ENCODE results near the gene GPX4.

The GPX4 gene

DNA sequence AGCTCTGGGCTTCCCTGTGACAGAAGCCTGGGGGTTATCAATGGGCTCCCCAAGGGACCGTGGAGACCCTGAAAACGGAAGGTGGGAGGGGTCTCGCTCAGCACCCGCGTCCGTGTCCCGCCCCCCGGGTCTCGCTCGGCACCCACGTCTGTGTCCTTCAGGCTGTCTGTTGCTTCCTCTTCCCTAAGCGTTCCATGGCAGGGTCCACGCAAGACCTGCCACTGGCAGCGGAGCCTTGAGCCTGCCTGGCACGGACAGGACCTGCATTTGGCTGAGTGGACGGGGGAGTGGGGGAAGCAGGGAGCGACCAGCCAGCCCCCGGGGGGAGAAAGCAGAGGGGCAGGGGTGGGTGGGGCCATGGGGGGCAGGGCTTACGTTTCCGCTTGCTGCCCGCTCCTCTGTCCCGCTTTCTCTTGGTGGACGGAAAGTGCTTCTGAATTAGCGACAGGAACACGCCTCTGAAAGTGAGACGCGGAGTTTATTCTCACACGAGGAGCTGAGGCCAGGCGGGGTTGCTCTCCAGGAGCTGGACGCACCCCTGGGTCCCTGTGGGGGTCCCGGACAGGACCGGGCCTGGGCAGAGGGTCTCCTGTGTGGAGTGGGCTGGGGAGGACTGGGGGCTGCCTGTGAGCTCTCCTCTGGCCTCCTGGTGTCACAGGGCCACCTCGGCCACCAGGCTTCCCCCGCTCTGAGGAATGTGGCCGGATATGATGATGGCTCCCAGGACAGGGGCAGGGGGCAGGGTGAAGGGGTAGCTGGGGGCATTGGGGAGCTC lies 12.0 kb downstream of the GPX4 start:
- TF ChIP-seq, protein P1, sequence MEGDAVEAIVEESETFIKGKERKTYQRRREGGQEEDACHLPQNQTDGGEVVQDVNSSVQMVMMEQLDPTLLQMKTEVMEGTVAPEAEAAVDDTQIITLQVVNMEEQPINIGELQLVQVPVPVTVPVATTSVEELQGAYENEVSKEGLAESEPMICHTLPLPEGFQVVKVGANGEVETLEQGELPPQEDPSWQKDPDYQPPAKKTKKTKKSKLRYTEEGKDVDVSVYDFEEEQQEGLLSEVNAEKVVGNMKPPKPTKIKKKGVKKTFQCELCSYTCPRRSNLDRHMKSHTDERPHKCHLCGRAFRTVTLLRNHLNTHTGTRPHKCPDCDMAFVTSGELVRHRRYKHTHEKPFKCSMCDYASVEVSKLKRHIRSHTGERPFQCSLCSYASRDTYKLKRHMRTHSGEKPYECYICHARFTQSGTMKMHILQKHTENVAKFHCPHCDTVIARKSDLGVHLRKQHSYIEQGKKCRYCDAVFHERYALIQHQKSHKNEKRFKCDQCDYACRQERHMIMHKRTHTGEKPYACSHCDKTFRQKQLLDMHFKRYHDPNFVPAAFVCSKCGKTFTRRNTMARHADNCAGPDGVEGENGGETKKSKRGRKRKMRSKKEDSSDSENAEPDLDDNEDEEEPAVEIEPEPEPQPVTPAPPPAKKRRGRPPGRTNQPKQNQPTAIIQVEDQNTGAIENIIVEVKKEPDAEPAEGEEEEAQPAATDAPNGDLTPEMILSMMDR (IDR thresholded peaks at IDR 0.05; ENCODE audit: low read depth, low read length): no peak
- no peak for TF ChIP-seq EZH2phosphoT487 (IDR thresholded peaks at IDR 0.05; ENCODE audit: low read depth)
- H2AFZ ChIP-seq (ENCODE audit: low read depth, low read length): no peak overlapping the region
- no peaks in the 10 kb centered on the region for H3K9me3 ChIP-seq (ENCODE audit: insufficient read depth, low read length)
- no peak overlapping the region for H3K4me2 ChIP-seq (ENCODE audit: low read length)
- H3K27me3 ChIP-seq (ENCODE audit: low read depth, low read length): no peaks in the 10 kb centered on the region
- H3K79me2 ChIP-seq (ENCODE audit: low read length): no peaks in the 10 kb centered on the region
- no peak overlapping the region for H3K27ac ChIP-seq (ENCODE audit: low read length)
- peaks cover 50% of the 10 kb centered on the region for H3K36me3 ChIP-seq (replicated peaks; ENCODE audit: low read depth, low read length)
- no peaks in the 10 kb centered on the region for H4K20me1 ChIP-seq (ENCODE audit: insufficient read depth, low read length)
- no peak overlapping the region for H3K4me3 ChIP-seq (ENCODE audit: low read length)
- H3K9ac ChIP-seq (ENCODE audit: low read length): no peak overlapping the region
- peaks cover 4% of the 10 kb centered on the region; the same call in 1 of the 2 replicates for H3K4me1 ChIP-seq (ENCODE audit: low read length)

DNA sequence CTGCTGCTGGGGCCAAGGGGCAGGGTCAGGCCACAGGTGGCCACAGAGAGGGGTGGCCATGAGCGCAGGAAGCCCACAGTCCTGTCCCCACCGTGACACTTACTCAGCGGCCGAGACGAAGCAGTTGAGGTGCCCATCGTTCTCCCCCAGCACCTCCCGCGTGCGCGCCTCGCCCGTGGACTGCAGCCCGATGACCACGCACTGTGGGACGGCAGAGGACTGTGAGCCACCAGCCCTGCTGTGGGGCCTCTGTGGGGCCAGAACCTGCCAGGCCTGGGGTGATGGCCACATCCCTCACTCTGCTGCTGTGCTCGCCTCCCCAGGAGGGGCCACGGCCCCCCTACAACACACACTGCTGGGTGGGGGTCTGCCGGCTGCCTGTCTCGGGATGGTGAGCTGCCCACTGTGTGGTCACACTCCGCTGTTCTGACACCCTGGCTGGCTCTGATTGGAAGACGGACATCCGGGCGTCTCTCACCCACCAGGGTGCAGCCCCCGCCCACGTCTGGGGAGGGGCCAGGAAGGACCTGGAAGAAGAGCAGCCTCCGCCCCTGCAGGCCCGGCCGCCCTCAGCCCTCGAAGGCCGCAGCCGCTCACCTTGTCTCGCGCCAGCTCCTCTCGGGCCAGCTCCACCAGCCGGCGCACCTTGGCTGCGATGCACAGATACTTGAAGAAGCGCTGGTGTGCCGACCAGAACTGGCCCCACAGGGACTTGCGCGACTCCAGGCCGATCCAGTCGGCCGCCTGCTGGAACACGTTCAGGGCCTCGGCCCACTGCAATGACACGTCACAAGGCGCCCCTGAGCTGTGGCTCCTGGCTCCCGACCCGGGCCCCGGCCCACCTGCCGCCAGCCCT lies 13.2 kb downstream of the GPX4 start:
- H3K4me3 ChIP-seq (ENCODE audit: low read length): no peak overlapping the region
- no peaks in the 10 kb centered on the region for H3K27me3 ChIP-seq (ENCODE audit: low read depth, low read length)
- H3K4me2 ChIP-seq (ENCODE audit: low read length): no peak overlapping the region
- no peak overlapping the region for H3K27ac ChIP-seq (ENCODE audit: low read length)
- H2AFZ ChIP-seq (ENCODE audit: low read depth, low read length): no peak overlapping the region
- TF ChIP-seq, protein P1 (IDR thresholded peaks at IDR 0.05; ENCODE audit: low read depth, low read length): no peak
- no peak for TF ChIP-seq EZH2phosphoT487 (IDR thresholded peaks at IDR 0.05; ENCODE audit: low read depth)
- no peaks in the 10 kb centered on the region for H3K79me2 ChIP-seq (ENCODE audit: low read length)
- H3K36me3 ChIP-seq (replicated peaks; ENCODE audit: low read depth, low read length): peaks cover 58% of the 10 kb centered on the region
- H4K20me1 ChIP-seq (ENCODE audit: insufficient read depth, low read length): no peaks in the 10 kb centered on the region
- no peak overlapping the region for H3K9ac ChIP-seq (ENCODE audit: low read length)
- peaks cover 4% of the 10 kb centered on the region; the same call in 1 of the 2 replicates for H3K4me1 ChIP-seq (ENCODE audit: low read length)
- no peaks in the 10 kb centered on the region for H3K9me3 ChIP-seq (ENCODE audit: insufficient read depth, low read length)

DNA sequence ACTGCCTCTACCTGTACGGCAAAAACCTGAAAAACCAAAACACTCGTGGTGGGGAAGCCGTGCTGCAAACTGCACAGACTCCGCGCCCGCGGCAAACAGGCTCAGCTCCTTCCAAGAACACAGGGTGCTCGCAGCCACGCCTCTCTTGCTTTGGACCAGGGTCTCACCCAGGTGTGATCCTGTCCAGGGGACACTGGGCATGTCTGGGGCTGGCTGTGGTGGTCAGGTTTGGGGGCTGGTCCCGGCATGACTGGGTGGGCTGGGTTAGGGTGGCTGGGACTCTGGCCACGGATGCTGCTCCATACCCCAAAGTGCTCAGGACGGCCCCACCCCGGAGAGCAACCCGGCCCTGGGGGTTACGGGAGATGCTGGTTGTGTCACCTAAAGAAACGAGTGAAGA lies 13.9 kb downstream of the GPX4 start:
- no peak for TF ChIP-seq EZH2phosphoT487 (IDR thresholded peaks at IDR 0.05; ENCODE audit: low read depth)
- TF ChIP-seq, protein P1 (IDR thresholded peaks at IDR 0.05; ENCODE audit: low read depth, low read length): no peak
- Histone ChIP-seq H3K9ac (ENCODE audit: low read length) (no peak overlapping the region), H3K36me3 (replicated peaks; ENCODE audit: low read depth, low read length) (peaks cover 60% of the 10 kb centered on the region), H4K20me1 (ENCODE audit: insufficient read depth, low read length) (0 out of 2 replicates have a peak, but pooled peaks cover under 1% of the 10 kb centered on the region), H3K4me1 (ENCODE audit: low read length) (peaks cover 4% of the 10 kb centered on the region; the same call in 1 of the 2 replicates), H3K27ac (ENCODE audit: low read length) (no peak overlapping the region), H3K4me3 (ENCODE audit: low read length) (no peak overlapping the region), H3K27me3 (ENCODE audit: low read depth, low read length) (no peaks in the 10 kb centered on the region), H3K9me3 (ENCODE audit: insufficient read depth, low read length) (no peaks in the 10 kb centered on the region), H3K4me2 (ENCODE audit: low read length) (no peak overlapping the region), H2AFZ (ENCODE audit: low read depth, low read length) (no peak overlapping the region), H3K79me2 (ENCODE audit: low read length) (no peaks in the 10 kb centered on the region)

DNA sequence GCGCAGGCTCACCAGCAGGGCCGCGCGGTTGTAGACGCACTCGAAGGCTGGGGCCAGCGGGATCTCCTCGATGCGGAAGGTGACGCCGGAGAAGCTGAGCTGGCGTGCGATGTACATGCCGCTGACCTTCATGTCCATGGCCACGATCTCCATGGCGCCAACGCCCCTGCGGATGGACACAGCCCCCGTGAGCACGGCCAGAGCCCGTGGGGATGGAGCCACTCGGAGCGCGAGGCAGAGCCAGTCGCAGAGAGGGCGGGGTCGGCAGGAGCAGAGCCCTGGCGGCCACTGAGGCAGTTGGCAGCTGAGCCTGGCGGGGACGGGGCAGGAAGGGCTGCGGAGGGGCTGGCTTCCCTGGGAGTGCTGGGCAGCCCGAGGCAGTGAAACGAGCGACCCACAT lies 15.2 kb downstream of the GPX4 start:
- peaks cover 68% of the 10 kb centered on the region for H3K36me3 ChIP-seq (replicated peaks; ENCODE audit: low read depth, low read length)
- H3K79me2 ChIP-seq (ENCODE audit: low read length): no peaks in the 10 kb centered on the region
- H3K4me2 ChIP-seq (ENCODE audit: low read length): no peak overlapping the region
- no peak overlapping the region for H2AFZ ChIP-seq (ENCODE audit: low read depth, low read length)
- TF ChIP-seq EZH2phosphoT487 (IDR thresholded peaks at IDR 0.05; ENCODE audit: low read depth): no peak
- TF ChIP-seq, protein P1 (IDR thresholded peaks at IDR 0.05; ENCODE audit: low read depth, low read length): no peak
- H3K9me3 ChIP-seq (ENCODE audit: insufficient read depth, low read length): no peaks in the 10 kb centered on the region
- 0 out of 2 replicates have a peak, but pooled peaks cover 7% of the 10 kb centered on the region for H4K20me1 ChIP-seq (ENCODE audit: insufficient read depth, low read length)
- no peak overlapping the region for H3K4me3 ChIP-seq (ENCODE audit: low read length)
- no peaks in the 10 kb centered on the region for H3K4me1 ChIP-seq (ENCODE audit: low read length)
- no peaks in the 10 kb centered on the region for H3K27me3 ChIP-seq (ENCODE audit: low read depth, low read length)
- H3K27ac ChIP-seq (ENCODE audit: low read length): no peak overlapping the region
- H3K9ac ChIP-seq (ENCODE audit: low read length): no peak overlapping the region
